Measurements from ENCODE around the gene NUP214.
A peak's percentile ranks its signal among the peaks of the same experiment; 100 is the strongest.
"Not testable (repeated sequence)": the region's sequence is repeated elsewhere in the genome, so short reads cannot be mapped to it uniquely, and the experiment has no call there.

NUP214 gene

DNA sequence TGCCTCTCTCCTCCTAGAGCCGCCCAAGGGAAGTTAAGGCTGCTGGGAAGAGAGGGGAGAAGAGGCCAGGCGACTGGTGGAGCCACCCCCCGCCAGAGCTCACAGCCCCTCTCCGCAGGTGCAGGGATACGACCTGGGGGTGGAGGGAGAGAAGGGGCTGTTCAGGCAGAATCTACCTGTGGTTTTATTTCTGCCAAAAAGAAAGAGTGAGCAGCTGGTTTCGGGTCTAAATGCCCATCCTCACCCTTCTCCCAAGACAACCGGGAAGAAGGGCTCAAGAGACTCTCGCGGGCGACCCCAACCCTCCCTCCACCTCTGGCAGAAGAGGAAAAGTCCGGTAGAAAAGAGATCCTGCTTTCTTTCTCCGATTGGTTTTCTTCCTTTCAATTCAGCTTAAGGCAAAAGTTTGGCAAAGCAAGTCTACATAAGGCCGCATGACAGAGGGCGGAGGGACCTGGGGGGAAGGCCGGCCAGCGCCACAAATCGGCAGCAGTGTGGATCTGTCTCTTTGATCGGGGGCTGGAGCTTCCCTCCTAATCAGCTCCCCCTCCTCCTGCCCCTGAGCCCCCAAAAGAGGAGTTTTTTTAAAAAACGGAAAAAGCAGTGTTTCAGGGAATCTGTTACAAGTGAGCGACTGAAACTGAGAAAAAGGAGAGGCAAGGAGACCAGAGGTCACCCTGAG is 134.7 kb downstream of the NUP214 start:
- DNase-seq (ENCODE audit: low read depth) = no peak

- no peak for DNase-seq (ENCODE audit: low read depth)
Measured at GRCh38 chr9:131260751-131261452, 135.5 kb downstream of the NUP214 start.

- DNase-seq (ENCODE audit: low read depth) = peak; percentile 39
Measured at GRCh38 chr9:131262327-131263032, 137.1 kb downstream of the NUP214 start.

GRCh38 chr9:131263033-131263343 is 137.6 kb downstream of the NUP214 start:
- DNase-seq (ENCODE audit: low read depth) = not testable (repeated sequence)

DNA sequence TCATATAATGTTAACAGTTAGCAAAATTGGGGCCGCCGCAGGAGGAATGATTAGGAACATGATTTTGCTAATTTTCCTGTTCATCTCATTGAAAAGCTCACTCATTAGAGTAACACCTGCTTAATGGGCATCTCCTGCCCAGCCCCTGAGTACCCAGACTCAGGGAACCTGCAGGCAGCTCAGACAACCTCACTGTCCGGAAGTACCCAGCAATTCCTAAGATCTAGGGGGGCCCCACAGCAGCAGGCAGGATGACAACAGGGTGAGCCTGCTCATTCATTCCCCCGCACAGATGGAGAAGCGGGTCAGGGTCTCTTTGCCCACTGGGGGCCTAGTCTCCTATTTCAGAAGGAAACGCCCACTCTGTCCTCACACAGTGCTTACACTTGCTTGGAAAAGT is 138.3 kb downstream of the NUP214 start:
- no peak for DNase-seq (ENCODE audit: low read depth)

DNA sequence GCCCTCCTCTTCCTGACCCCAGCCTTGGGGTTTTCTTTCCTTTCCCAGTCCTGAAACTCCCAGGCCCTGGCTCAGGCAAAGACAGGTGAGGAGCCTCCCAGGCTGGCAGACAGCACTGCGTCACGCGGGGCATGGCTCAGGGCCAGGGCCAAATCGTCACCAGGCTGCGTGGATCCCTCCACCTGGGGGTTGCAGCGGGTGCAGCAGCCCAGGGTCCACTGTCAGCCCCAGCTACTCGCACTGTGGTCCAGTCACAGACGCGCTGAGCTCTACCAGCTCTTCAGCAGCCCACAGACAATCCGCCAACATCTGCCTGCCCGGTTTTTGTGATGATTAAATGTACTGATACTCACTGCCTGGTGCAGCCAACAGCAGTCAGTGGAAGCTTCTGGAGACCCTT is 138.8 kb downstream of the NUP214 start:
- no peak for DNase-seq (ENCODE audit: low read depth)

GRCh38 chr9:131266266-131267229 is 141.2 kb downstream of the NUP214 start:
- no peak for DNase-seq (ENCODE audit: low read depth)

GRCh38 chr9:131270171-131271015 is 145.0 kb downstream of the NUP214 start:
- no peak for DNase-seq (ENCODE audit: low read depth)

- DNase-seq (ENCODE audit: low read depth) = not testable (repeated sequence)
Measured at GRCh38 chr9:131271016-131271273, 145.6 kb downstream of the NUP214 start.

GRCh38 chr9:131271506-131271931 is 146.1 kb downstream of the NUP214 start:
- no peak for DNase-seq (ENCODE audit: low read depth)

DNA sequence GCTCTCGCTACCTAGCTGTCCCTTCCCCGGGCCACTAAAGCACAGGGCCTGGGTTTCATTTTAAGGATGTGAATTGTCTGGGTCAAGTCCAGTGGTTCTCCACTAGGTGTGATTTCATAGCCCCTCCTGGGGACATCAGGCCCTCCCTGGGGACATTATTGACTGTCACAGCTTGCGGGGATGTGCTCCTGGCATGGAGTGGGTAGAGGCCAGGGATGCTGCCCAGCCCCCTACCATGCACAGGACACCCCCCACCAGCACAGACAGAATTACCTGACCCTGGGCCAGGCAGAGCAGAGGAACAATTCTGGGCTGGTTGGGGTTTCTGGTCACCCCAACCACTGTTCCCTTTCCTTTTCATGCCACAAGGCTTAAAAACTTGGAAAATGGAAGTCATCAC is 146.8 kb downstream of the NUP214 start:
- DNase-seq (ENCODE audit: low read depth) = no peak

- DNase-seq (ENCODE audit: low read depth) = no peak
Measured at GRCh38 chr9:131273146-131273855, 147.9 kb downstream of the NUP214 start.

GRCh38 chr9:131273856-131274673 is 148.7 kb downstream of the NUP214 start:
- no peak for DNase-seq (ENCODE audit: low read depth)

- no peak for DNase-seq (ENCODE audit: low read depth)
Measured at GRCh38 chr9:131274674-131275331, 149.4 kb downstream of the NUP214 start.

DNA sequence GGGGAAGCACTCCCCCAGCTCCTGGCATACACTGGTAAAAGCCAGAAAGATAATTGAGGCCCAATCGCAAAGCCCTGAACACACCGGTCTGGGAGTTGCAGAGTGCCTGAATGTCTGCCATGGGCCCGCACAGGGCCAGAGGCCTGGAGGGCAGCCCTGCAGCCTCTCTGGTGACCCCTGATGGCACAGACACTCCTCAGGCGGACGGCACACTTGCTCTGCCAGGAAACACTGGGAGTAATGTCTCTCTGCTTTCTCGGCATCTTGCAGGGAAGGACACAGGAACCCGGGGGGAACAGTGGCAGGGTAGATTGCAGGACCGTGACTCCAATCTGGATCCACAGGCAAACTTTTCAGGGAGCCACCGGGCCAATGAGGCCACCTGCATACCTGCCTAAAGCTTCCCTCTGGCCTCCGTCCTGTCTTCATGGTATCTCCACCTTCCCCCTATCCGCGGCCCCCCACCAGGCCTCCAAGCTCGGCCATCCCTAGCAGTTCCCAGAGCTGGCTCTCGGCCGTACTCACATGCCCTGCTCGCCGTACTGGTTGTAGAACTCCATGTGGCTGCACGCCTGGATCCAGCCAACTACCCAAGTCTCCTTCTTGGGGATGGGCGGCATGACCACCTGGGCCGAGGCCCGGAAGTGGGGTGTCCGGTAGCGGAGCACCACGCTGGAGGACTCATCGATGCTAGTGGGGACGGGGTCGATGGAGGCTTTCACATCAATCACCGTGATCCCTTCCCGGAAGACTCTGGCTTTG is 150.1 kb downstream of the NUP214 start:
- no peak for DNase-seq (ENCODE audit: low read depth)

DNA sequence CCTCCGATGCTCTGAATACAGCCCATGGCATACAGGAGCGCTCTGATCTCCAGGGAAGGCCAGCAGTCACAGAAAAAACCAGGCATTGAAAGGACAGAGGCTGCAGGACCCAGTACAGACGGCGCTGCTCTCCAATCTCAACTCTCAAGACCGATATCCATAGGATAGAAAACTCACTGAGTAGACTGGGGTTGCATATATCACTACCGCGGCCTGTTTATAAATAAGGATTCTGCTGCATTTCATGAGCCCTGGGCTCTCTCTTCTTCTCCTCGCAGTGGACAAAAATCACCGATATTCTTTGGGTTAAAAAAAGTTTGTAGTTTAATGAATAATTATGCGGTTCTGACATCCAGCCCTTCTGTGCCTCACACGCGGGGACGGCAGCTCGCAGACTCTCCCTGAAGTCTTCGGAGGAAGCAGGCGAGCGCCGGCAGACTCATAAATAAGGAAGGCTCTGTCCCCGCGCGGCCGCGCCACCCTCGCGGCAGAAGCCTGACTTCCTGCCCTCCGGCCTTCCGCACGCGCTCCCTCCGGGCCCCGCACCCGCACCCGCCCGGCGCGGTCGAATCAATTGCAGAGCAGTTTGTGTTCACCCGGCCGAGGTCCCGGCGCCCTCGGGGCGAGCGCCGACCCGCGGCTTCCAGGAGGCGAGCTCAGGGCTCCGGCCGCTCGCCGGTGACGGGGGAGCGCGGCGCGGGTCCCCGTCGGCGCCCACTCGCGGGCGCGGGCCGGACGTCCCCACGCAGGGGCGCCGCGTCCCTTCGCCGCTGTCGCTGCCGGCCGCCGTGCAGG is 150.9 kb downstream of the NUP214 start, which contains the start of gene FAM78A:
Gene FAM78A, minus strand, starts transcription at position 417 of the 795 bp plus-strand sequence. Its CDS starts 331 bp downstream, at position 86.
- DNase-seq (ENCODE audit: low read depth) = no peak

DNA sequence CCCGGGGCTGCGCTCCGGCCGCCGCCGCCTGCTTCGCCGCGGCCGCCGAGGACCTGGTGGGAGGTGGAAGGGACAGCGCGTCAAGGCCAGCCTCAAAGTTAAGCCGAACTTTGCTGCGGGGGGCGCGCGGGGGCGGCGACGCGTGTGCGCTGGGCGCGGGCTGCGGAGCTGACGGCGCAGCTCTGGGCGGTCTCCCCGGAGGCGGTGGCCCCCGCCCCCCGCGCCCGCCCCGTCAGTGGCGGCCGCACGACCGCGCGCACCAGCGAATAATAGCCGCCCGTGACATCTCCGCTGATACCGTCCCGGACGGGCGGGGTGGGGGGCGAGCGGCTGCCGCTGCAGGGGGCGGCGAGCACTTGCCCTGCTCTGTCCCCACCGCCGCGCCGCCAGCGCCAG is 151.5 kb downstream of the NUP214 start:
- DNase-seq (ENCODE audit: low read depth) = no peak
